ENCODE data around the gene SERHL2.
"Not testable (repeated sequence)": the region's sequence is repeated elsewhere in the genome, so short reads cannot be mapped to it uniquely, and the experiment has no call there.

The SERHL2 gene

DNA sequence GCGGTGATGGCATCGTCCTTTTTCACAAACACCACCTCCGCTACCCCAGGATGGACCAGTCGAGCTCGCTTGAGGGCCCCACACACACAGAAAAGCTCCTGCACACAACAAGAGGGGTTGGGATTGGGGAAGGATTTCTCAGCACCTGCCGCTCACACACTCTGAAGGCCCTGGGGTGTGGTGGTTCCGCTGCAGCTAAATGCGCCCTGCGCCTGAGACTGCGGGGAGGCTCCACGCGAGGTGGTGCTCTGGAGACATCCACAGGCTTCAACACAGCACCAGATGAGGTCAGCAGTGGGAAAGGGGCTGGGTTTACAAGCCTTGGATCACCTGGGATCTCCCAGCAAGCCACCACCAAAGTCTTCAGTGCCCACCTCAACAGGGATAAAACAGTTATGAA is 38.2 kb downstream of the SERHL2 start:
- 94% methylated on average over 12 of the region's 12 CpGs for WGBS
- no peak overlapping the region for H3K4me3 ChIP-seq (ENCODE audit: low read length)
- H3K36me3 ChIP-seq (ENCODE audit: insufficient read depth, low read length) = peaks cover 93% of the 10 kb centered on the region

GRCh38 chr22:42595434-42595833 is 41.7 kb downstream of the SERHL2 start:
- no peak overlapping the region for H3K27ac ChIP-seq (ENCODE audit: low read depth, low read length)
- H3K36me3 ChIP-seq (ENCODE audit: insufficient read depth, low read length) = peaks cover 92% of the 10 kb centered on the region
- no peaks in the 10 kb centered on the region for H3K9me3 ChIP-seq (ENCODE audit: insufficient read depth, low read depth, low read length)
- no peak overlapping the region for H3K4me3 ChIP-seq (ENCODE audit: low read length)
- H3K4me1 ChIP-seq (ENCODE audit: insufficient read depth, low read length) = no peaks in the 10 kb centered on the region
- H3K9ac ChIP-seq (ENCODE audit: low read depth, low read length) = no peak overlapping the region
- no peaks in the 10 kb centered on the region for H3K27me3 ChIP-seq (ENCODE audit: insufficient read depth, low read length)
- WGBS = 90% methylated on average over 3 of the region's 3 CpGs

More for the DNA sequence above, 38.2 kb downstream of the SERHL2 start:
- Histone ChIP-seq H3K4me1 (ENCODE audit: insufficient read depth, low read length) (no peaks in the 10 kb centered on the region), H3K9me3 (ENCODE audit: insufficient read depth, low read depth, low read length) (no peaks in the 10 kb centered on the region), H3K9ac (ENCODE audit: low read depth, low read length) (no peak overlapping the region), H3K27ac (ENCODE audit: low read depth, low read length) (no peak overlapping the region), H3K27me3 (ENCODE audit: insufficient read depth, low read length) (no peaks in the 10 kb centered on the region)

DNA sequence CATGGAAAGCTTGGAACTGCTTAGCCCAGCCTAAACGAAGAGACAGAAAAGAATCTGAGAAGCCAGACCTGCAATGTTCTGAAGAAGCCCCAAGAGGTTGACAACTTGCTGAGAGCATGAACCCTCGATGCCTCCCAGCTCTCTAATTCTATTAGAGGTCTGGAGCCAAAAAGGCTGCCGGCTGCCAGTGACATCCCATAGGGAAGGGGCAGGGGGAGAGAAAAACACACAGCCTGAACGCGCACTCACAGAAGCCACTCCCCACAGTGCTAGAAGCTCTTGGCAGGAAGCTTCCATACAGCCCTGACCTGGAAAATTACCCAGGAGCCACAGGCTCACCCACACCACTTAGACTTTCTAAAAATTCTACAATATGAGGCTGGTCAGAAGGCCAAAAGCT is 42.6 kb downstream of the SERHL2 start:
- 96% methylated on average over 5 of the region's 5 CpGs for WGBS
- Histone ChIP-seq H3K9ac (ENCODE audit: low read depth, low read length) (no peak overlapping the region), H3K27me3 (ENCODE audit: insufficient read depth, low read length) (no peaks in the 10 kb centered on the region), H3K9me3 (ENCODE audit: insufficient read depth, low read depth, low read length) (no peaks in the 10 kb centered on the region), H3K4me1 (ENCODE audit: insufficient read depth, low read length) (no peaks in the 10 kb centered on the region), H3K27ac (ENCODE audit: low read depth, low read length) (no peak overlapping the region), H3K36me3 (ENCODE audit: insufficient read depth, low read length) (peaks cover 94% of the 10 kb centered on the region), H3K4me3 (ENCODE audit: low read length) (no peak overlapping the region)

- H3K4me3 ChIP-seq (ENCODE audit: low read length) = no peak overlapping the region
Observed at GRCh38 chr22:42596863-42597530, 43.2 kb downstream of the SERHL2 start.

DNA sequence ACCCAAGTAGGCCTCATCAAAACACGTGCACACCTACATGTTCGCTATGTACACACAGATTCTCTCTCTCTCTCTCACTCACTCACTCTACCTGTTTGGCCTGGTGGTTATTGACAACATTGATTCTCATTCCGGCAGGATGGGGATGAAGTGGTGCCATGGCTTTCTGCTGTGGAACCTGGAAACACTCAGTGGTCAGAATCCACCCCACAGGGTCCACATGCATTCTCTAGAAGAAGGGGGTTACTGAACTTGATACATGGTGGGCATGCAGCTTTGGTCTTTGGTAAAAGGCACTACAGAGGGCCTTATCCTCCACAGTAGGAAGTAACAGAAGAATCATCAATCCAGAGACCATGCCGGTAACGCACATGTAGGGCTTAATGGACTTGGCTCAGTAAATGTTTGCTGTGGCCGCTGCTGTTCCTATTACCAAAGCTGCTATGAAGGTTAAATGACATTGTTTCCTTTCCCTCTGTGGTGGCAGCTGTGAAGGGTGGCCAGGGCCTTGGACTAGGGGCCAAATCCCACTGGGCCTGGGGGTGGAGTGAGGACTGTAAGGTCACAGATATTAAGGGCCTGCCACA is 48.2 kb downstream of the SERHL2 start:
- peaks cover 86% of the 10 kb centered on the region for H3K36me3 ChIP-seq (ENCODE audit: insufficient read depth, low read length)
- no peaks in the 10 kb centered on the region for H3K27me3 ChIP-seq (ENCODE audit: insufficient read depth, low read length)
- no peak overlapping the region for H3K4me3 ChIP-seq (ENCODE audit: low read length)
- H3K27ac ChIP-seq (ENCODE audit: low read depth, low read length) = no peak overlapping the region
- 93% methylated on average over 6 of the region's 6 CpGs for WGBS
- no peak overlapping the region for H3K9ac ChIP-seq (ENCODE audit: low read depth, low read length)
- H3K9me3 ChIP-seq (ENCODE audit: insufficient read depth, low read depth, low read length) = 0 out of 2 replicates have a peak, but pooled peaks cover 5% of the 10 kb centered on the region
- H3K4me1 ChIP-seq (ENCODE audit: insufficient read depth, low read length) = 0 out of 2 replicates have a peak, but pooled peaks cover 4% of the 10 kb centered on the region

More at GRCh38 chr22:42596863-42597530, 43.2 kb downstream of the SERHL2 start:
- Histone ChIP-seq H3K9me3 (ENCODE audit: insufficient read depth, low read depth, low read length) (no peaks in the 10 kb centered on the region), H3K27me3 (ENCODE audit: insufficient read depth, low read length) (no peaks in the 10 kb centered on the region), H3K36me3 (ENCODE audit: insufficient read depth, low read length) (peaks cover 94% of the 10 kb centered on the region), H3K9ac (ENCODE audit: low read depth, low read length) (no peak overlapping the region), H3K4me1 (ENCODE audit: insufficient read depth, low read length) (no peaks in the 10 kb centered on the region), H3K27ac (ENCODE audit: low read depth, low read length) (no peak overlapping the region)
- 94% methylated on average over 11 of the region's 11 CpGs for WGBS

- Histone ChIP-seq H3K27ac (ENCODE audit: low read depth, low read length) (no peak overlapping the region), H3K9me3 (ENCODE audit: insufficient read depth, low read depth, low read length) (0 out of 2 replicates have a peak, but pooled peaks cover 5% of the 10 kb centered on the region), H3K9ac (ENCODE audit: low read depth, low read length) (no peak overlapping the region), H3K4me3 (ENCODE audit: low read length) (no peak overlapping the region), H3K36me3 (ENCODE audit: insufficient read depth, low read length) (peaks cover 81% of the 10 kb centered on the region), H3K4me1 (ENCODE audit: insufficient read depth, low read length) (0 out of 2 replicates have a peak, but pooled peaks cover 4% of the 10 kb centered on the region), H3K27me3 (ENCODE audit: insufficient read depth, low read length) (no peaks in the 10 kb centered on the region)
- WGBS = 98% methylated on average over 2 of the region's 2 CpGs
Observed at GRCh38 chr22:42602470-42602869, 48.7 kb downstream of the SERHL2 start.

DNA sequence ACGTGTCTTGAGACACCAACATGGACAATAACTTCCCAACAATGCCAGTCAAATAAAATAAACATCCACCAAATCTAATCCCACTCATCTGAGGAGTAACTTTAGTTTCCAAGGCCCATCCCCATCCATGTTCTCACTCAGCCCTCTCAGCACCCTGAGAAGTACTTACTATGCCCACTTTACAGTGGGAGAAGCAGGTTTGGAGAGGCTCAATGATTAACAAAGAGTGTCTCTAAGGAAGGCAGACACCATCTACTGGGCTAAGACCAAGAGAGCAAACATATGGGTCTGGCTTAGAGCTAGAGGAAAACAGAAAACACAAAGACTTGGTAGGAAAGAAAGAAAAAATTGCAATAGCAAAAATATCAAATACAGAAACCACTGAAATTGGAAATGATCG is 49.7 kb downstream of the SERHL2 start:
- Histone ChIP-seq H3K9ac (ENCODE audit: low read depth, low read length) (no peak overlapping the region), H3K27me3 (ENCODE audit: insufficient read depth, low read length) (no peaks in the 10 kb centered on the region), H3K4me3 (ENCODE audit: low read length) (no peak overlapping the region), H3K36me3 (ENCODE audit: insufficient read depth, low read length) (peaks cover 78% of the 10 kb centered on the region), H3K9me3 (ENCODE audit: insufficient read depth, low read depth, low read length) (0 out of 2 replicates have a peak, but pooled peaks cover 5% of the 10 kb centered on the region), H3K4me1 (ENCODE audit: insufficient read depth, low read length) (peaks cover 5% of the 10 kb centered on the region; the same call in 1 of the 2 replicates), H3K27ac (ENCODE audit: low read depth, low read length) (no peak overlapping the region)
- 89% methylated on average over 2 of the region's 2 CpGs for WGBS

DNA sequence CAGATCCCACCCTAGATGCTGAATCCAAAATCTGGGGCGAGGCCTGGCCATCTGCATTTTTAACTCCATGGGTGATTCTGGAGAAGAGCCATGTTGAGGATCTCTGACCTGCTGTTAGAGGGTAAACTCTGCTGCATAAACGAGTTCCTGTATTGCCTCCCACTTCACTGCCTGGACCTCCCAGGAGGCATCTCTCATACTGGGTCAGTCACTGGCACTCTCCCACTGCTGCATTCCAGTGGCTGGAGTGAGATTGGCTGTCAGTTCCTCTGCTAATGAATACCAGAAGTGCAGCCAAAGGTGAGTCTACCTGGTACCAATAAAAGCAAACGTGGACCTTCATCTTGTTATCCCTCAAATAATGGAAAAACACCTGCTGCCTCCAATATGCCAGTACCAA is 50.6 kb downstream of the SERHL2 start:
- WGBS = 94% methylated on average over 3 of the region's 3 CpGs
- Histone ChIP-seq H3K4me1 (ENCODE audit: insufficient read depth, low read length) (peaks cover 15% of the 10 kb centered on the region; the same call in 1 of the 2 replicates), H3K9me3 (ENCODE audit: insufficient read depth, low read depth, low read length) (0 out of 2 replicates have a peak, but pooled peaks cover 5% of the 10 kb centered on the region), H3K9ac (ENCODE audit: low read depth, low read length) (no peak overlapping the region), H3K36me3 (ENCODE audit: insufficient read depth, low read length) (peaks cover 72% of the 10 kb centered on the region), H3K27me3 (ENCODE audit: insufficient read depth, low read length) (no peaks in the 10 kb centered on the region), H3K27ac (ENCODE audit: low read depth, low read length) (no peak overlapping the region), H3K4me3 (ENCODE audit: low read length) (no peak overlapping the region)

DNA sequence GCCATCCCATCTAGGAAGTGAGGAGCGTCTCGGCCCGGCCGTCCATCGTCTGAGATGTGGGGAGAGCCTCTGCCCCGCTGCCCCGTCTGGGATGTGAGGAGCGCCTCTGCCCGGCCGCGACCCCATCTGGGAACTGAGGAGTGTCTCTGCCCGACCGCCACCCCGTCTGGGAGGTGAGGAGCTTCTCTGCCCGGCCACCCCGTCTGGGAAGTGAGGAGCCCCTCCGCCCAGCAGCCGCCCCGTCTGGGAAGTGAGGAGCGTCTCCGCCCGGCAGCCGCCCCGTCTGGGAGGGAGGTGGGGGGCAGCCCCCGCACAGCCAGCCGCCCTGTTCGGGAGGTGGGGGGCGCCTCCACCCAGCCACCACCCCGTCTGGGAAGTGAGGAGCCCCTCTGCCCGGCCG is 53.9 kb downstream of the SERHL2 start:
- H3K9ac ChIP-seq (ENCODE audit: low read depth, low read length); H3K9me3 ChIP-seq (ENCODE audit: insufficient read depth, low read depth, low read length); H3K27ac ChIP-seq (ENCODE audit: low read depth, low read length); H3K27me3 ChIP-seq (ENCODE audit: insufficient read depth, low read length); H3K4me3 ChIP-seq (ENCODE audit: low read length): not testable (repeated sequence)
- Histone ChIP-seq H3K4me1 (ENCODE audit: insufficient read depth, low read length) (peaks cover 18% of the 10 kb centered on the region; the same call in 1 of the 2 replicates), H3K36me3 (ENCODE audit: insufficient read depth, low read length) (peaks cover 68% of the 10 kb centered on the region)
- WGBS = 97% methylated on average over 31 of the region's 31 CpGs

GRCh38 chr22:42608136-42608822 is 54.5 kb downstream of the SERHL2 start:
- 82% methylated on average over 11 of the region's 11 CpGs for WGBS
- peaks cover 23% of the 10 kb centered on the region for H3K4me1 ChIP-seq (ENCODE audit: insufficient read depth, low read length)
- H3K9ac ChIP-seq (ENCODE audit: low read depth, low read length) = no peak overlapping the region
- H3K36me3 ChIP-seq (ENCODE audit: insufficient read depth, low read length) = peaks cover 65% of the 10 kb centered on the region
- no peaks in the 10 kb centered on the region for H3K27me3 ChIP-seq (ENCODE audit: insufficient read depth, low read length)
- 0 out of 2 replicates have a peak overlapping the region, but pooled peaks have one; percentile 2 for H3K4me3 ChIP-seq (ENCODE audit: low read length)
- 0 out of 2 replicates have a peak, but pooled peaks cover 5% of the 10 kb centered on the region for H3K9me3 ChIP-seq (ENCODE audit: insufficient read depth, low read depth, low read length)
- H3K27ac ChIP-seq (ENCODE audit: low read depth, low read length) = peak overlapping the region; percentile 66

DNA sequence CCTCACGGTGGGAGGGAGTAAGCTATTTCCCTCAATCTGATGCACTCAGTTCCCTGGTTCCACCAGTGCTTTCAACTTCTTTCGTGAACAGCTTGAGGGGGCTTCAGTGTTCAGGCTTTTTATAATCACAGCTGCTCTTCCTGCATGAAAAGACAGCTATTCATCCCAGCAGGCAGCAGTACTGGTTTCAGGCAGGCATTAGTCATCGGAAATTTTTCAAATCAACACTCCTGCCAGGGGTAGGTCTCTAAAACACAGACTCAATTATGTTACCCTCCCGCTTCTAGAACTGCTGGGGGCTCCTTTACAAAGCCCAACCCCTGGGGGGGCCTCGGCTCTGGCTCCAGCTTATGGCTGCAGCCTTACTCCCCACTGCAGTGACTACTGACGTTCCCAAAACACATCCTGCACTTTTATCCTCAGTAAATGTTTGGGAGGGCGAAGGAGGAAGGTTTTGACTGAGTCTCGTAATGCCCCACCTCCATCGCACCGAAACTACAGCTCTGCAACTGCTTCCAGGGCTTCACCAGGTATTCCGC is 55.1 kb downstream of the SERHL2 start:
- Histone ChIP-seq H3K4me1 (ENCODE audit: insufficient read depth, low read length) (peaks cover 23% of the 10 kb centered on the region), H3K36me3 (ENCODE audit: insufficient read depth, low read length) (peaks cover 62% of the 10 kb centered on the region), H3K9me3 (ENCODE audit: insufficient read depth, low read depth, low read length) (0 out of 2 replicates have a peak, but pooled peaks cover 5% of the 10 kb centered on the region), H3K27me3 (ENCODE audit: insufficient read depth, low read length) (no peaks in the 10 kb centered on the region), H3K27ac (ENCODE audit: low read depth, low read length) (peak overlapping the region; percentile 66), H3K4me3 (ENCODE audit: low read length) (peak overlapping the region; percentile 6; the same call in 1 of the 2 replicates), H3K9ac (ENCODE audit: low read depth, low read length) (peak overlapping the region; percentile 3; the same call in 1 of the 2 replicates)
- 43% methylated on average over 11 of the region's 11 CpGs for WGBS
